SK-N-MC (cell line): ENCODE results near the gene SMURF1.

Experiments used
- EZH2 ChIP-seq: fragments of 200-600 bp; sonication (generic); IDR thresholded peaks from one replicate; pipeline ENCODE4 v1.6.1; 2017; ENCODE audit warnings: antibody characterized with exemption
- POLR2AphosphoS5 ChIP-seq: IDR thresholded peaks from 2 replicates; pipeline ENCODE4 v1.6.1; 2012; ENCODE audit warnings: mild to moderate bottlenecking, low read depth, low read length, borderline replicate concordance

- TF ChIP-seq POLR2AphosphoS5 (no peak), EZH2 (no peak)
Measured at GRCh38 chr7:99000196-99000903, 143.6 kb downstream of the SMURF1 start.
